Cardiac ventricle fibroblast (primary cell): ENCODE data around the gene SMCO2. TPM values are rescaled to one million over a fixed set of nuclear protein-coding genes. Genes with fewer than 3 reads are reported as not detected.

Experiments used
- total RNA-seq: library from RNA; depleted of rRNA; stranded (reverse); fragments of >200 nt; gene quantifications from 2 replicates; pipeline ENCODE4 v1.2.3, GENCODE V29; 2015

SMCO2 gene
- total RNA-seq: not detected in 2 replicates

GRCh38 chr12:27446436-27446835 is at the start of gene SMCO2:
TSS of gene SMCO2 (plus strand) at chr12:27446736. CDS start at chr12:27470632, 23,896 bp downstream.

GRCh38 chr12:27523642-27524493 is 77.3 kb downstream of the SMCO2 start, which contains the start of gene PPFIBP1:
TSS of gene PPFIBP1 (plus strand) at chr12:27524206. CDS start at chr12:27633397, 109,191 bp downstream.

Other genes starting within 250 kb of the SMCO2 start
- 7.6 and 12.4 TPM in 2 replicates for gene STK38L, start 202.4 kb upstream of the SMCO2 start, total RNA-seq
- gene BMAL2, start 113.9 kb upstream of the SMCO2 start, total RNA-seq: 0.83 and 0.94 TPM in 2 replicates
- 65.4 and 72.3 TPM in 2 replicates for gene PPFIBP1, start 77.5 kb downstream of the SMCO2 start, total RNA-seq
- 0.75 and 1.2 TPM in 2 replicates for gene REP15, start 249.7 kb downstream of the SMCO2 start, total RNA-seq